GM08714 (cell line): ENCODE measurements around the gene SLC13A3.

ENCODE experiments used
- H3K4me3 ChIP-seq: fragments of 200-500 bp; sonication (Bioruptor generic); 2 replicates; pipeline ENCODE4 v1.5.1; 2014; ENCODE audit warnings: mild to moderate bottlenecking, low read length, inconsistent platforms
- ZNF274 ChIP-seq: IDR thresholded peaks from 2 replicates; pipeline ENCODE4 v1.6.1; 2012; ENCODE audit warnings: mild to moderate bottlenecking, low read depth, low read length

SLC13A3 gene

GRCh38 chr20:46638134-46638897 is 12.9 kb downstream of the SLC13A3 start:
- TF ChIP-seq ZNF274: no peak
- no peak overlapping the region for H3K4me3 ChIP-seq

GRCh38 chr20:46637427-46638133 is 13.7 kb downstream of the SLC13A3 start:
- no peak for TF ChIP-seq ZNF274
- H3K4me3 ChIP-seq: no peak overlapping the region

GRCh38 chr20:46637020-46637419 is 14.2 kb downstream of the SLC13A3 start:
- H3K4me3 ChIP-seq: no peak overlapping the region
- no peak for TF ChIP-seq ZNF274

GRCh38 chr20:46636514-46636913 is 14.7 kb downstream of the SLC13A3 start:
- H3K4me3 ChIP-seq: no peak overlapping the region
- TF ChIP-seq ZNF274: no peak

- TF ChIP-seq ZNF274: no peak
- no peak overlapping the region for H3K4me3 ChIP-seq
These were observed 15.6 kb downstream of the SLC13A3 start for GRCh38 chr20:46635514-46636136.

- no peak overlapping the region for H3K4me3 ChIP-seq
- TF ChIP-seq ZNF274: no peak
These were observed 16.7 kb downstream of the SLC13A3 start for GRCh38 chr20:46634528-46634927.

- no peak overlapping the region for H3K4me3 ChIP-seq
- TF ChIP-seq ZNF274: no peak
These were observed 19.3 kb downstream of the SLC13A3 start for GRCh38 chr20:46631874-46632446.

GRCh38 chr20:46631212-46631869 is 19.9 kb downstream of the SLC13A3 start:
- TF ChIP-seq ZNF274: no peak
- H3K4me3 ChIP-seq: no peak overlapping the region

- H3K4me3 ChIP-seq: no peak overlapping the region
- no peak for TF ChIP-seq ZNF274
These were observed 21.0 kb downstream of the SLC13A3 start for GRCh38 chr20:46630306-46630705.

- no peak for TF ChIP-seq ZNF274
- no peak overlapping the region for H3K4me3 ChIP-seq
These were observed 21.9 kb downstream of the SLC13A3 start for GRCh38 chr20:46629341-46629740.

GRCh38 chr20:46627234-46627633 is 24.0 kb downstream of the SLC13A3 start:
- TF ChIP-seq ZNF274: no peak
- H3K4me3 ChIP-seq: no peak overlapping the region

GRCh38 chr20:46626758-46627157 is 24.5 kb downstream of the SLC13A3 start:
- no peak for TF ChIP-seq ZNF274
- H3K4me3 ChIP-seq: no peak overlapping the region

- no peak for TF ChIP-seq ZNF274
- no peak overlapping the region for H3K4me3 ChIP-seq
These were observed 25.3 kb downstream of the SLC13A3 start for GRCh38 chr20:46625875-46626373.

- no peak for TF ChIP-seq ZNF274
- H3K4me3 ChIP-seq: no peak overlapping the region
These were observed 26.3 kb downstream of the SLC13A3 start for GRCh38 chr20:46624946-46625345.
